T-helper 1 cell (primary cell): ENCODE measurements around the gene PCDH9.
"Not testable (repeated sequence)": the region's sequence is repeated elsewhere in the genome, so short reads cannot be mapped to it uniquely, and the experiment has no call there.

Source experiments
- DNase-seq, 5 donors: peaks; one replicate each; pipeline ENCODE4 v3.0.0-alpha.2; 2012 to 2020

The PCDH9 gene

DNA sequence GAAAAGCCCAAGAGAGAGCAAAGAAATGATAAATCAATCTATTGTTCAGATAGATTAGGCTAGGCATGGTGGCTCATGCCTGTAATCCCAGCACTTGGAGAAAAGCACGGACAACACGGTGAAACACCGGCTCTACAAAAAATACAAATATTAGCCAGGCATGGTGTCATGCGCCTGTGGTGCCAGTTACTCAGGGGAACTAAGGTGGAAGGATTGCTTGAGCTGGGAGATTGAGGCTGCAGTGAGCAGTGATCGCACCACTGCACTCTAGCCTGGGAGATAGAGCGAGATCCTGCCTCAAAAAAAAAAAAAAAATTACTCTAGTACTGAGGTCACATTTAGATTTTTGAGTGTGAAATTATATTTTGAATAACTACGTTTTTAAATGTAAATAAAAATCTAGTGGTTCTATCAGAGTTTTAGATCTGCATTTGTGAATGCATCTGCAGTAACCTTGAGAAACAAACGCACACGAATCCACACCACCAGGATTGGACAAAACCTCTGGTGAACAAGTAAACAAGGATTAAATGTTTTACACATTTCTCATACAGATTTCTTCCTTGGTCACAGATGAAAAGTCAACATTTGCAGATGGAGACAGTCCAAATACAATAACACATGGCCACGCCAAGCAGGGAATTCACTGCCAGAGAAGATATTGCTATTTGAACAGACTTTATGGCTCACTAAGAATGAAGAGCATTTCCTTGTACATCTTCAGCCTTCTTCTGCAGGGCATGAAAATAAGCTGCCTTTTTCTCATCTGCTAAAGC is 917.6 kb downstream of the PCDH9 start:
- DNase-seq: no peak

DNA sequence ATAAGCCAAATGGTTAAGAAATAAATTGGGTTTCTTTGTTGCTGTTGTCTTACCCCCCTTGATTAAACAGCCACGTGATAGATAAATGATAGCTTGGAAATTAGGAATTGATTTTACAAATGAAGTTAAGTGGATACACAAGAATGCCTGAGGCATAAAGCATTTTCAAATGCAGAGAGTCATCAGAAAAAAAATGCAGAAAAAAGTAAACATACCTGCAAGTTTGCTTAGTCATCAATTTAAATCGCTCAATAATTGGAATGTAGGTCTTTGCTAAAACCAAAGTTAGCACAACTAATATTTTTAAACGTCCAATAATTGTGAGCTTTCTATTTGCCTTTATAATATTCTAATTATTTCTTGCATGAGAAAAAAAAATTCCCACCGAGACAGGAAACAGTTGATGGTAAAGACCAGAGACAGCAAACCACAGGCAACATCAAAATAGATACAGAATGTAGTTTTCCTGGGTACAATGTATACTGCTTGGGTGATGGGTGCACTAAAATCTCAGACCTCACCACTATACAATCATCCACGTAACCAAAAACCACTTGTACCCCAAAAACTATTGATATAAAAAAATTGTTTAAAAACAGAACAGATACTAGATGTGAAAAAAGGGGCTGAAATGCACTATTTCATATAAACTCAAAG is 924.0 kb downstream of the PCDH9 start:
- DNase-seq: no peak

DNA sequence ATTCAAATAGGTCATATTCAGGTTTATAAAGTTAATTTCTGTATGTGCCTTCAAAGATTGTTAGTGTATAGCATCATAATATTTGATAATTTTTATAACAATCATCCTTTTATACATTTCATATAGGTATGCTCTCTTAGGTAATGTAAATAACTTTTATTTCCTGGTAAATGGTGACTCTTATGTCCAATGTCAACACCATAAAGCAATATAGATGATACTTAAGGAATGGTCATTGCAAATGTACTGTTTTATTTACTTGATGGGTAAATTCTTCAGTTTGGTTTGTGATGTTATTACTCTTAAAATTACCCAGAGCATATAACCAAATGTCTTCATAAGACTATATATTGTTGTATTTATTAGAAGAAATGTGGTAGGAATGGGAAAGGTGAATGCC is 928.7 kb downstream of the PCDH9 start:
- no peak for DNase-seq

DNA sequence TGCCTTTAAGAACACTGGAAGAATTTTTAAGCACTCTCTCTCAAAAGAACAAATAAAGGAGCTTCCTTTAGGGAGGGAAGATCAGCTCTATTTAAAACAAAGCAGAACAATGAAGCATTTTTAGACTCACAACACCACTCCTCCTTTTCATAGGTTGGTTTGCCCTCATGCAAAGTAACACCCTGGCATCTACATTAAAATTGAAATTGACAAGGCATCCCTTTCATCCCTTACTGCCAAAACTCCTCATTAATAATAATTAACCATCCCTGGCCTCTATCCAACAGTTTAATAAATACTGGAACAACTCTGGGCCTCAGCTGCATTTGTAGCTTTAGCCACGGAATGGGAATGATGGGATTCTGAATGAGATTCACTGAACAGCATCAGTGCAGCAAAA is 929.1 kb downstream of the PCDH9 start:
- no peak for DNase-seq

DNA sequence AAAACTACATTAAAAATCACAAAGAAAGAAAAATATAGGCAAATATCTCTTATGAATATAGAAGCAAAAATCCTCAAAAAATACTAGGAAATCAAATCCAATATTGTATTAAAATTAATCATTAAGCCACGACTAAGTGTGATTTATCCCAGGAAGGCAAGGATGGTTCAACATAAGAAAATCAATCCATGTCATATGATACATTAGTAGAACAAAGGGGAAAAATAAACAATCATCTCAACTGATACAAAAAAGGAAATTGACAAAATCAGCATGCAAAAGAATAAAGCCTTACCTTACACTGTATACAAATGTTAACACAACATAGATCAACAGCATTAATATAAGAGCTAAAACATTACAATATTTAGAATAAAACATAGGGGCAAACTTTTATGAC is 933.3 kb downstream of the PCDH9 start:
- no peak for DNase-seq

DNA sequence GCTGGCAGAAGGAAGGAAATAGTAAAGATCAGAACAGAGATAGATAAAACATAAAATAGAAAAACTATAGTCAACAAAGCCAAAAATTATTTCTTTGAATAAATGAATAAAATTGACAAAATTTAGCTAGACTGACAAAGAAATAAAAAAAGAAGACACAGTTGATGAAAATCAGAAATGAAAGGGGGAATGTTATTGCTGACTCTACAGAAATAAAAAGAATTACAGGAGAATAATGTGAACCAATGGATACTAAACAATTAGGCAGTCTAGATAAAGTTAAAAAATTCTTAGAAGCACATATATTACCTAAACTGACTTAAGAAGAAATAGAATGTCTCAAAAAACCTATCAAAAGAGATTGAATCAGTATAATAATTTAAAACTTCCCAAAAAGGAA is 933.8 kb downstream of the PCDH9 start:
- no peak for DNase-seq

DNA sequence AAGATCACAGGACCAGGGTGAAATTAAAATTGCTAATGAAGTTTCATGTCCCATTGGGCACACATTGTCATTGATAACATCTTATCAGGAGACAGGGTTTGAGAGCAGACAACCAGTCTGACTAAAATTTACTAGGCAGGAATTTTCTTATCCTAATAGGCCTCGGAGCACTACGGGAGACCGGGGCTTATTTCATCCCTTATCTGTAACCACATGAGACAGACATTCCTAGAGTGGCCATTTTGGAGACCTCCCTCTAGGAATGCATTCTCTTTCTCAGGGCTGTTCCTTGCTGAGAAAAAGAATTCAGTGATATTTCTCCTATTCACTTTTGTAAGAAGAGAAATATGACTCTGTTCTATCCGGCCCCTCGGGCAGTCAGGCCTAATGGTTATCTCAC is 943.3 kb downstream of the PCDH9 start:
- not testable (repeated sequence) for DNase-seq

DNA sequence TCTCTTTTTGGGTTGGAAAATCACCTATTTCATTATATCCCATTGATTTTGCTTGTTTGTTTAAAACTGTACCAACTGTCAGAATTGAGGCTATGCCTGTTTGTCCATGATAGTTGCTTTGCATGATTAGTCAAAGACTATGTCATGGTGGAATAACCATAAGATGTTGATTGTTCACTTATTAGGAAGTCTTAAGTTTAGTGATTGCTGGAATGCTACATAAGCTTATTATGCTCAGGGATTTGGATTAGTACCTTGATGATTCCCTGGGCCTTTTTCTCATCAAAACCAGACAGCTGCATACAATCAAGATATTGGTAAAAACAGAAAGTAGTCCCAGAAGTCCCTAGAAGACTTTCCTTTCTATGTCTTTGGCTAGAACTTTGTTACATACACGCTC is 954.7 kb downstream of the PCDH9 start:
- no peak for DNase-seq

DNA sequence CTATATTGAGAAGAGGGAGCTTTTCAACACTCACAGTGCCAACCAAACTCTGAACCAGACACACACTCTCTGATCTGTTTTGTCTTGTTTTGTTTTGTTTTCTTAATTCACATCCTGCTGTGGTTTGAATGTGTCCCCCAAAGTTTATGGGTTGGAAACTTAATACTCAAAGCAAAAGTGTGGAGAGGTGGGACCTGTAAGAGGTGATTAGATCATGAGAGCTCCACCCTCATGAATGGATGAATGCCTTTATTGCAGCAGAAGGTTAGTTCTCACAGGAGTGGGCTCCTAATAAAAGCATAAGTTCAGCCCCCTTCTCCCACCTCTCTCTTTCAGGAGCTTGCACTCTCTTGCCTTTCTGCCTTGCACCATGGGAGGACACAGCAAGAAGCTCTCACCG is 957.1 kb downstream of the PCDH9 start:
- DNase-seq: no peak

DNA sequence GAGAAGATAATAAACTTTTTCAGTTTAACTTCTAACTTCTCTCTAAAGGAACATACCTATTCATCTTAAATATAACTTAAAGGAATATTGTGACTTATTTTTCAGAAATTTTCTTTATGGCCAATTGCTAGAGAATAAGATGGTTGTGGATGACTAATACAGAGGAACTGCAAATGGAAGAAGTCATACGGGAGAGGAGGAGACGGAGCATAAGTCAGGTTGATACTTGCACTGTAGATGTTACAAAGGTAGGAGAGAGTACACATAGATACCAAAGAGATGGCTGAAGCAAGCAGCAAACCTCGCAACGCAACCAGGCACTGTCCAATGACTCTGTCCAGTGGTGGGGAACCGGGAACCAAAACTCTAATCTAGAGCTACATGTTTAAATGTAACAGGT is 963.4 kb downstream of the PCDH9 start:
- no peak for DNase-seq

DNA sequence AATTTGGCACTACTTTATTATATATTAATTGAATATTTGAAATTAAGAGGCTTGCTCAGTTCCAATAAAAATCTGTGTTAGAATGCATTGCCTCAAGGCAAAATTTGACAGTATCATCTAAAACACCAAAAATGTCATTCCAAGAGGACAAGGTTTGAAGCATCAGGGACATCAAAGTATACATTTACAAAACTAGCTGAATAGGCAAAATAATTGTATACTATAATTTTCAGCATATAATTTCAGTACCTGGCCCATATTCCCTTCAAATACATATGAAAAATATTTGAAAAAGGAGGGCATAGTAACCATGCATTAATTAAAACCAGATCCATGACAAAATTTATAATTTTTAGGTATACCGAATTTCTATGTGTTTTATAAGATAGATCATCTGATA is 963.8 kb downstream of the PCDH9 start:
- DNase-seq: no peak

DNA sequence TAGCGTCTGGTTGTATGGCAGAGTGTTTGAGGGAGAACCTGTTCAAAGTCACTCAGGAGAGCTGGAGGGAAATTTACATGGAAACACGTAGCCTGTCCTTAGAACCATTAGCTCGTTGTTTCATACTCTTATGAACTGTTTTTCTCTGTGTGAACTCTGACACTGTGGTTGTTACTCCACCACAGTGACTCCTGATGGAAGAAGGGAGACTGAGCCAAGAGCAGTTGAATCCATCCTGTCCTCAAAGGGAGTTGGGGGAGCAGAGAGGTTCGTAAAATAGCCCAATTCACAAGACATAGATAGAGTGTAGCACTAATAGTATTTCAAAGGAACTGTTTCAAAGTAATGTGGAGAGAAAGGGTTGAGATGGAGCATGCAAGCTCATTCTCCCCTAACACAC is 964.8 kb downstream of the PCDH9 start:
- DNase-seq: no peak

DNA sequence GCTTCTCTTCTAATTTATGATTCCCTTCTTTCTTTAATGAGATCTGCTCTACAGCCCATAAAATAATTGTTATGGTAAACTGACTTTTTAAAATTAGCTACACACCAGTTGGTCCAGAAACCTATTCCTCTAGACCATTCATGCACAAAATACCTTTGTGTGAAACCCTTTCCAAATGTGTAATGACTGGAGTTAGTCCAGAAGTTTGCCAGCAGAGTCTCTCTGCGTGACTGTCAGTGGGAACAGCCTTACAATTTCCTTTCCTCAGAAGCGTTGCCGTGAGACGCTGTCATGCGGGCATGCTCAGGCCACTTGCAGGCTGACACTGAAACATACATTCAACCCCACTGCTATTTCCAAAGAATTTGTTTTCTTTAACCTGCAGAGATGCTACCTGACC is 965.2 kb downstream of the PCDH9 start:
- DNase-seq: no peak

DNA sequence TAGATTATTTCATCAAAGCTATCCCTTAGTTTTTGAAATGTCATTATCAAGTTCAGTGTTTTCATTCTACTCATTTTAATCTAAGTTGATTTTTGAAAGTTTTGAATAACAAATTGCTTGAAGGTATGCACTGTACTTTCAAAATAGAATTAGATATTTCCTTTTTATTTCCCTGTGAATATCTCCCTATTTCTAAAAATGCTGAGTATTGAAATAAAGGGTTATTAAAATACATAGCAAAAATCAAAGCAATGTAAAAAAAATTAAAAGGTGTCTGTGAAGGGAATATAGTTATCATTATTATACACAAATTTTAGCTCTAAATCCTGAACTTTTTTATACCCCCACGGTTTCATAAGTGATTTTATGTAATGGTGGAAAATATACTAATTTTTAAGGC is 967.8 kb downstream of the PCDH9 start:
- no peak for DNase-seq

DNA sequence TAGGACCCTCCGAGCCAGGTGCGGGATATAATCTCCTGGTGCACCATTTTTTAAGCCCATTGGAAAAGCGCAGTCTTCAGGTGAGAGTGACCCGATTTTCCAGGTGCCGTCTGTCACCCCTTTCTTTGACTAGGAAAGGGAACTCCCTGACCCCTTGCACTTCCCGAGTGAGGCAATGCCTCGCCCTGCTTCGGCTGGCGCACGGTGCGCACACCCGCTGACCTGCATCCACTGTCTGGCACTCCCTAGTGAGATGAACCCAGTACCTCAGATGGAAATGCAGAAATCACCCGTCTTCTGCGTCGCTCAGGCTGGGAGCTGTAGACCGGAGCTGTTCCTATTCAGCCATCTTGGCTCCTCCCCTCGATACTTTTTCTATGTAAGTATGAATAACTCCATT is 970.7 kb downstream of the PCDH9 start:
- not testable (repeated sequence) for DNase-seq
